Loucy (cell line): ENCODE measurements around the gene PANK1.

Source experiments
- CTCF ChIP-seq: fragments of 200-600 bp; sonication (generic); conservative IDR thresholded peaks from 2 replicates; pipeline ENCODE4 v1.5.1; 2014; ENCODE audit warnings: mild to moderate bottlenecking, antibody characterized with exemption, low read length
- EZH2phosphoT487 ChIP-seq: fragments of 200-600 bp; IDR thresholded peaks from 2 replicates; pipeline ENCODE4 v1.6.1; 2018; ENCODE audit warnings: antibody characterized with exemption, mild to moderate bottlenecking, moderate library complexity, borderline replicate concordance

GRCh38 chr10:89651205-89651915, 6.3 kb upstream of the PANK1 start:
- TF ChIP-seq EZH2phosphoT487 (no peak), CTCF (no peak)
